HEK293 (cell line): Measurements from ENCODE around the gene PRKCA.

ENCODE experiments used
- CTCF ChIA-PET: fragments of 350-600 bp; formaldehyde crosslinking; extraction: SDS; loops from one replicate; lab custom pipeline; 2021; ENCODE audit warnings: antibody characterized with exemption; lab: Yijun Ruan, JAX
- POLR2A ChIA-PET: fragments of 300-600 bp; formaldehyde crosslinking; extraction: SDS; loops from one replicate; lab custom pipeline; 2020; ENCODE audit warnings: antibody characterized with exemption, inconsistent platforms; lab: Yijun Ruan, JAX
- H3K27ac ChIP-seq: fragments of 200-500 bp; sonication (Bioruptor generic); 2 replicates; pipeline ENCODE4 v1.5.1; 2014; ENCODE audit warnings: low read depth, low read length, control low read depth, inconsistent platforms; ENCODE audit errors: extremely low read depth
- H3K36me3 ChIP-seq, 2 experiments: fragments of 200-500 bp in 1 of 2; sonication (Bioruptor generic) in 1 of 2; 1 replicate in 1 of 2; 2 replicates in 1 of 2; pipeline ENCODE4 v1.5.1; 2014 to 2017; ENCODE audit warnings: inconsistent platforms in 2 of 2, low read length in 2 of 2; ENCODE audit not compliant: control insufficient read depth in 2 of 2, insufficient read depth in 1 of 2
- H3K4me1 ChIP-seq: fragments of 200-500 bp; sonication (Bioruptor generic); 2 replicates; pipeline ENCODE4 v1.5.1; 2014; ENCODE audit warnings: mild to moderate bottlenecking, low read length, inconsistent platforms; ENCODE audit not compliant: control insufficient read depth, insufficient read depth
- H3K4me3 ChIP-seq: 2 replicates; pipeline ENCODE4 v1.5.1; 2011; ENCODE audit warnings: low read depth, mild to moderate bottlenecking, control low read depth, low read length, moderate library complexity
- H3K9me3 ChIP-seq: fragments of 200-500 bp; sonication (Bioruptor generic); 2 replicates; pipeline ENCODE4 v1.5.1; 2014; ENCODE audit warnings: low read depth, low read length, inconsistent platforms; ENCODE audit not compliant: control insufficient read depth, insufficient read depth
- INSM2 ChIP-seq: fragments of 450-650 bp; formaldehyde crosslinking; IDR thresholded peaks from 2 replicates; pipeline ENCODE4 v1.5.1; 2016; ENCODE audit warnings: missing biosample characterization, missing genetic modification characterization
- KLF10 ChIP-seq: fragments of 450-650 bp; IDR thresholded peaks from 2 replicates; pipeline ENCODE4 v1.5.1; 2018; ENCODE audit warnings: missing biosample characterization, mild to moderate bottlenecking, missing genetic modification characterization
- KLF7 ChIP-seq: fragments of 450-650 bp; formaldehyde crosslinking; IDR thresholded peaks from 2 replicates; pipeline ENCODE4 v1.5.1; 2016; ENCODE audit warnings: missing biosample characterization, missing genetic modification characterization, borderline replicate concordance
- YY1 ChIP-seq: fragments of 450-650 bp; formaldehyde crosslinking; IDR thresholded peaks from 2 replicates; pipeline ENCODE4 v1.5.1; 2018; ENCODE audit warnings: missing biosample characterization, missing genetic modification characterization
- ZBTB11 ChIP-seq: fragments of 450-650 bp; formaldehyde crosslinking; conservative IDR thresholded peaks from 2 replicates; pipeline ENCODE4 v1.5.1; 2016; ENCODE audit warnings: low read depth, missing biosample characterization, missing genetic modification characterization
- ZBTB17 ChIP-seq: fragments of 450-650 bp; formaldehyde crosslinking; IDR thresholded peaks from 2 replicates; pipeline ENCODE4 v1.5.1; 2016; ENCODE audit warnings: missing biosample characterization, missing genetic modification characterization
- ZBTB20 ChIP-seq: fragments of 450-650 bp; formaldehyde crosslinking; IDR thresholded peaks from 2 replicates; pipeline ENCODE4 v1.5.1; 2016; ENCODE audit warnings: missing biosample characterization, missing genetic modification characterization
- ZBTB21 ChIP-seq: fragments of 450-650 bp; formaldehyde crosslinking; IDR thresholded peaks from 2 replicates; pipeline ENCODE4 v1.5.1; 2017; ENCODE audit warnings: missing biosample characterization, missing genetic modification characterization
- ZEB2 ChIP-seq: fragments of 450-650 bp; formaldehyde crosslinking; IDR thresholded peaks from 2 replicates; pipeline ENCODE4 v1.5.1; 2016; ENCODE audit warnings: missing biosample characterization, missing genetic modification characterization
- ZNF133 ChIP-seq: fragments of 450-650 bp; formaldehyde crosslinking; IDR thresholded peaks from 2 replicates; pipeline ENCODE4 v1.5.1; 2016; ENCODE audit warnings: missing biosample characterization, missing genetic modification characterization
- ZNF266 ChIP-seq: fragments of 450-650 bp; formaldehyde crosslinking; IDR thresholded peaks from 2 replicates; pipeline ENCODE4 v1.5.1; 2016; ENCODE audit warnings: missing biosample characterization, missing genetic modification characterization, low read depth
- ZNF280C ChIP-seq: fragments of 450-650 bp; formaldehyde crosslinking; IDR thresholded peaks from 2 replicates; pipeline ENCODE4 v1.5.1; 2016; ENCODE audit warnings: missing biosample characterization, missing genetic modification characterization
- ZNF335 ChIP-seq: fragments of 450-650 bp; formaldehyde crosslinking; conservative IDR thresholded peaks from 2 replicates; pipeline ENCODE4 v1.5.1; 2016; ENCODE audit warnings: missing biosample characterization, missing genetic modification characterization
- ZNF513 ChIP-seq: fragments of 450-650 bp; IDR thresholded peaks from 2 replicates; pipeline ENCODE4 v1.5.1; 2018; ENCODE audit warnings: missing biosample characterization, missing genetic modification characterization
- ZNF529 ChIP-seq: fragments of 450-650 bp; formaldehyde crosslinking; IDR thresholded peaks from 2 replicates; pipeline ENCODE4 v1.5.1; 2017; ENCODE audit warnings: missing genetic modification characterization, missing biosample characterization; ENCODE audit not compliant: insufficient replicate concordance
- ZNF530 ChIP-seq: fragments of 450-650 bp; formaldehyde crosslinking; IDR thresholded peaks from 2 replicates; pipeline ENCODE4 v1.5.1; 2016; ENCODE audit warnings: low read depth, missing biosample characterization, missing genetic modification characterization
- ZNF600 ChIP-seq: fragments of 450-650 bp; formaldehyde crosslinking; IDR thresholded peaks from 2 replicates; pipeline ENCODE4 v1.5.1; 2016; ENCODE audit warnings: missing biosample characterization, missing genetic modification characterization
- ZNF629 ChIP-seq: fragments of 450-650 bp; formaldehyde crosslinking; IDR thresholded peaks from 2 replicates; pipeline ENCODE4 v1.5.1; 2017; ENCODE audit warnings: missing biosample characterization, missing genetic modification characterization
- ZNF707 ChIP-seq: fragments of 450-650 bp; formaldehyde crosslinking; IDR thresholded peaks from 2 replicates; pipeline ENCODE4 v1.5.1; 2016; ENCODE audit warnings: missing biosample characterization, missing genetic modification characterization
- ZSCAN30 ChIP-seq: fragments of 450-650 bp; IDR thresholded peaks from 2 replicates; pipeline ENCODE4 v1.5.1; 2018; ENCODE audit warnings: missing biosample characterization, mild to moderate bottlenecking, missing genetic modification characterization, moderate library complexity
- ZXDB ChIP-seq: fragments of 450-650 bp; formaldehyde crosslinking; IDR thresholded peaks from 2 replicates; pipeline ENCODE4 v1.5.1; 2016; ENCODE audit warnings: missing biosample characterization, missing genetic modification characterization

PRKCA gene

GRCh38 chr17:66353937-66354401, 51.6 kb downstream of the PRKCA start (continued):
- no peak for TF ChIP-seq ZBTB11 (tag by site-specific recombination)
- TF ChIP-seq KLF10 (tag by site-specific recombination) = 0 out of 2 replicates have a peak, but pooled peaks have one; percentile 25
- TF ChIP-seq ZSCAN30 (tag by site-specific recombination) = no peak
- peak; percentile 93 for TF ChIP-seq INSM2 (tag by site-specific recombination)
- peak; percentile 94 for TF ChIP-seq ZNF629
- no peak for TF ChIP-seq ZBTB20 (tag by site-specific recombination)
- peak; percentile 55; the same call in 1 of the 2 replicates for TF ChIP-seq ZNF335 (tag by site-specific recombination)
- TF ChIP-seq YY1 (tag by site-specific recombination) = no peak
- TF ChIP-seq ZNF600 = peak; percentile 93
- peak; percentile 61 for TF ChIP-seq ZBTB21 (tag by site-specific recombination)
- no peak for TF ChIP-seq ZNF707 (tag by site-specific recombination)
- peak; percentile 44; the same call in 1 of the 2 replicates for TF ChIP-seq ZXDB (tag by site-specific recombination)
- peak; percentile 67; the same call in 1 of the 2 replicates for TF ChIP-seq ZBTB17 (tag by site-specific recombination)
- TF ChIP-seq ZEB2 (tag by site-specific recombination) = peak; percentile 22; the same call in 1 of the 2 replicates

GRCh38 chr17:66354472-66354871, 52.1 kb downstream of the PRKCA start:
- H3K36me3 ChIP-seq = no peaks in the 10 kb centered on the region
- POLR2A ChIA-PET = no interaction called here
- no peak for TF ChIP-seq KLF7
- no peak for TF ChIP-seq ZNF280C (tag by site-specific recombination)
- TF ChIP-seq ZNF513 = no peak
- no peak for TF ChIP-seq ZNF133
- no peak for TF ChIP-seq ZNF530
- no peak for TF ChIP-seq ZXDB (tag by site-specific recombination)
- TF ChIP-seq ZNF529 = no peak
- no peak for TF ChIP-seq ZNF266
- peaks cover 33% of the 10 kb centered on the region for H3K4me1 ChIP-seq
- H3K9me3 ChIP-seq = no peaks in the 10 kb centered on the region
- no peak overlapping the region for H3K4me3 ChIP-seq
- CTCF ChIA-PET = interaction anchor here (1.3 kb wide), 1 partner anchor 212 kb away, joined by 3 read pairs; no protein-coding TSS in a partner anchor
- peak overlapping the region; percentile 21; the same call in 1 of the 2 replicates for H3K27ac ChIP-seq
